MM.1S (cell line): Measurements from ENCODE around the gene ABCA10.

ENCODE experiments used
- EZH2 ChIP-seq: fragments of 300-600 bp; sonication (generic); optimal IDR thresholded peaks from 2 replicates; pipeline ENCODE3; 2017; ENCODE audit warnings: low read depth, mild to moderate bottlenecking, antibody characterized with exemption, low read length, mixed read lengths
- TF ChIP-seq, protein P1 (sequence below): fragments of 300-600 bp; sonication (generic); IDR thresholded peaks from 2 replicates; pipeline ENCODE4 v1.5.1; 2016; ENCODE audit warnings: antibody characterized with exemption, low read length, mixed read lengths

DNA sequence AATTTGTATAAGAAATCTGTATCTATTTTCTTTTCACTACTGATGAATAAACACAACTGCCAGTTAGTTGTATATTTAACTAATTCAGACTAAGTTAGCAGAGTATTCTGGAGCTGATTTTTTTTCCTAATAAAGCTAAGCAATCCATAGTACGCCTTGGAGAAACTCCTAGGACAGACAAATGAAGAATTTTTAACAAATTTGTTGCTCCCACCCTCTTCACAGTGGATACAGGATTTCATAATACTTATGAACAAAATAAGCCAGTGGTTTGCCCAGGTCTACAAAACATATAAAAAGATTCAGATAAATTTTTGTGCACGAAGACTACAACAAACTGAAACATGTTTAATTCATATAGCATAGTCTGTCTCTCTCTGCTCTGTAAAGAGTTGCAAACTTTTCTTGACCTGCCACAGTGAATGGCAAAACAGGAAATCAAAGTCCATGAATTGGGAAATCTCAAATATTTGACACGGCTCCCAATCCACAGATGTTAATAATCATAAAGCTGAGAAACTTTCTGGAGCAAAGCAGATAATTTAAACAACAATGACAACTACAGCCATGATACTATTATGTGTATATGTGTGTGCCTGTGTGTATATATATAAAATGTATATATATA is 86.3 kb downstream of the ABCA10 start:
- TF ChIP-seq, protein P1, sequence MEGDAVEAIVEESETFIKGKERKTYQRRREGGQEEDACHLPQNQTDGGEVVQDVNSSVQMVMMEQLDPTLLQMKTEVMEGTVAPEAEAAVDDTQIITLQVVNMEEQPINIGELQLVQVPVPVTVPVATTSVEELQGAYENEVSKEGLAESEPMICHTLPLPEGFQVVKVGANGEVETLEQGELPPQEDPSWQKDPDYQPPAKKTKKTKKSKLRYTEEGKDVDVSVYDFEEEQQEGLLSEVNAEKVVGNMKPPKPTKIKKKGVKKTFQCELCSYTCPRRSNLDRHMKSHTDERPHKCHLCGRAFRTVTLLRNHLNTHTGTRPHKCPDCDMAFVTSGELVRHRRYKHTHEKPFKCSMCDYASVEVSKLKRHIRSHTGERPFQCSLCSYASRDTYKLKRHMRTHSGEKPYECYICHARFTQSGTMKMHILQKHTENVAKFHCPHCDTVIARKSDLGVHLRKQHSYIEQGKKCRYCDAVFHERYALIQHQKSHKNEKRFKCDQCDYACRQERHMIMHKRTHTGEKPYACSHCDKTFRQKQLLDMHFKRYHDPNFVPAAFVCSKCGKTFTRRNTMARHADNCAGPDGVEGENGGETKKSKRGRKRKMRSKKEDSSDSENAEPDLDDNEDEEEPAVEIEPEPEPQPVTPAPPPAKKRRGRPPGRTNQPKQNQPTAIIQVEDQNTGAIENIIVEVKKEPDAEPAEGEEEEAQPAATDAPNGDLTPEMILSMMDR, result no peak
- no peak for TF ChIP-seq EZH2
